ENCODE results near the gene CBX6. TPM values are rescaled to one million over a fixed set of nuclear protein-coding genes. Genes with fewer than 3 reads are reported as not detected.
A peak's percentile ranks its signal among the peaks of the same experiment; 100 is the strongest.

The CBX6 gene
- total and polyA plus RNA-seq, 5 donors: 27.0 to 65.9 (median 56.3) TPM

GRCh38 chr22:38828616-38829205 lies 43.3 kb downstream of the CBX6 start:
- 78% methylated on average over 10 of the region's 10 CpGs for WGBS
- Histone ChIP-seq H3K27ac (ENCODE audit: low read length) (no peak overlapping the region), H3K9me3 (ENCODE audit: control insufficient read depth, low read length) (no peaks in the 10 kb centered on the region), H3K4me1 (ENCODE audit: control insufficient read depth, insufficient read depth, low read length) (no peaks in the 10 kb centered on the region), H3K4me3 (ENCODE audit: low read length) (no peak overlapping the region), H3K27me3 (ENCODE audit: control insufficient read depth, insufficient read depth) (no peaks in the 10 kb centered on the region)
- no peak for DNase-seq
- ATAC-seq: no peak
- intact Hi-C loops (cut with DNase I): no loop called here

GRCh38 chr22:38828191-38828590 lies 43.8 kb downstream of the CBX6 start:
- no peaks in the 10 kb centered on the region for H3K9me3 ChIP-seq (ENCODE audit: control insufficient read depth, low read length)
- H3K27ac ChIP-seq (ENCODE audit: low read length): no peak overlapping the region
- H3K4me1 ChIP-seq (ENCODE audit: control insufficient read depth, insufficient read depth, low read length): no peaks in the 10 kb centered on the region
- WGBS: 64% methylated on average over 11 of the region's 11 CpGs
- ATAC-seq (no peak), DNase-seq (no peak)
- intact Hi-C loops (cut with DNase I): no loop called here
- H3K4me3 ChIP-seq (ENCODE audit: low read length): no peak overlapping the region
- no peaks in the 10 kb centered on the region for H3K27me3 ChIP-seq (ENCODE audit: control insufficient read depth, insufficient read depth)

GRCh38 chr22:38827510-38827909 lies 44.5 kb downstream of the CBX6 start:
- intact Hi-C loops (cut with DNase I): no loop called here

GRCh38 chr22:38826801-38827200 lies 45.2 kb downstream of the CBX6 start:
- Histone ChIP-seq H3K27ac (ENCODE audit: low read length) (no peak overlapping the region), H3K9me3 (ENCODE audit: control insufficient read depth, low read length) (no peaks in the 10 kb centered on the region), H3K27me3 (ENCODE audit: control insufficient read depth, insufficient read depth) (no peaks in the 10 kb centered on the region), H3K4me1 (ENCODE audit: control insufficient read depth, insufficient read depth, low read length) (no peaks in the 10 kb centered on the region), H3K4me3 (ENCODE audit: low read length) (no peak overlapping the region)
- ATAC-seq (no peak), DNase-seq (no peak)
- intact Hi-C loops (cut with DNase I): no loop called here
- 71% methylated on average over 5 of the region's 5 CpGs for WGBS

More at GRCh38 chr22:38827510-38827909, 44.5 kb downstream of the CBX6 start:
- no peaks in the 10 kb centered on the region for H3K4me1 ChIP-seq (ENCODE audit: control insufficient read depth, insufficient read depth, low read length)
- DNase-seq (no peak), ATAC-seq (no peak)
- no peak overlapping the region for H3K27ac ChIP-seq (ENCODE audit: low read length)
- H3K27me3 ChIP-seq (ENCODE audit: control insufficient read depth, insufficient read depth): no peaks in the 10 kb centered on the region
- no peaks in the 10 kb centered on the region for H3K9me3 ChIP-seq (ENCODE audit: control insufficient read depth, low read length)
- no peak overlapping the region for H3K4me3 ChIP-seq (ENCODE audit: low read length)

- ATAC-seq (no peak), DNase-seq (no peak)
- 86% methylated on average over 16 of the region's 16 CpGs for WGBS
Measured at GRCh38 chr22:38826386-38826785, 45.6 kb downstream of the CBX6 start.

GRCh38 chr22:38824585-38824984 lies 47.4 kb downstream of the CBX6 start:
- no peak overlapping the region for H3K4me3 ChIP-seq (ENCODE audit: low read length)
- ATAC-seq (peak; percentile 63 to 67), DNase-seq (peak; percentile 63 to 85 (median 74))
- no peaks in the 10 kb centered on the region for H3K27me3 ChIP-seq (ENCODE audit: control insufficient read depth, insufficient read depth)
- no peak overlapping the region for H3K27ac ChIP-seq (ENCODE audit: low read length)
- no peaks in the 10 kb centered on the region for H3K4me1 ChIP-seq (ENCODE audit: control insufficient read depth, insufficient read depth, low read length)
- no peaks in the 10 kb centered on the region for H3K9me3 ChIP-seq (ENCODE audit: control insufficient read depth, low read length)
- intact Hi-C loops (cut with DNase I): no loop called here
- WGBS: 3% methylated on average over 4 of the region's 4 CpGs

More at GRCh38 chr22:38826386-38826785, 45.6 kb downstream of the CBX6 start:
- H3K27me3 ChIP-seq (ENCODE audit: control insufficient read depth, insufficient read depth): no peaks in the 10 kb centered on the region
- intact Hi-C loops (cut with DNase I): no loop called here
- H3K9me3 ChIP-seq (ENCODE audit: control insufficient read depth, low read length): no peaks in the 10 kb centered on the region
- no peak overlapping the region for H3K4me3 ChIP-seq (ENCODE audit: low read length)
- no peak overlapping the region for H3K27ac ChIP-seq (ENCODE audit: low read length)
- H3K4me1 ChIP-seq (ENCODE audit: control insufficient read depth, insufficient read depth, low read length): no peaks in the 10 kb centered on the region

GRCh38 chr22:38823637-38824036 lies 48.4 kb downstream of the CBX6 start:
- Histone ChIP-seq H3K27ac (ENCODE audit: low read length) (no peak overlapping the region), H3K9me3 (ENCODE audit: control insufficient read depth, low read length) (no peaks in the 10 kb centered on the region), H3K4me3 (ENCODE audit: low read length) (no peak overlapping the region), H3K27me3 (ENCODE audit: control insufficient read depth, insufficient read depth) (no peaks in the 10 kb centered on the region), H3K4me1 (ENCODE audit: control insufficient read depth, insufficient read depth, low read length) (no peaks in the 10 kb centered on the region)
- ATAC-seq: no peak
- 77% methylated on average over 2 of the region's 2 CpGs for WGBS
- intact Hi-C loops (cut with DNase I): no loop called here
- DNase-seq: no peak

- Histone ChIP-seq H3K4me1 (ENCODE audit: control insufficient read depth, insufficient read depth, low read length) (no peaks in the 10 kb centered on the region), H3K27me3 (ENCODE audit: control insufficient read depth, insufficient read depth) (no peaks in the 10 kb centered on the region), H3K27ac (ENCODE audit: low read length) (no peak overlapping the region), H3K4me3 (ENCODE audit: low read length) (no peak overlapping the region), H3K9me3 (ENCODE audit: control insufficient read depth, low read length) (no peaks in the 10 kb centered on the region)
- DNase-seq: no peak
- ATAC-seq: peak in 1 of 2 donors; percentile 15
- intact Hi-C loops (cut with DNase I): no loop called here
- WGBS: 95% methylated on average over 4 of the region's 4 CpGs
Measured at GRCh38 chr22:38823076-38823475, 48.9 kb downstream of the CBX6 start.

- 85% methylated on average over 8 of the region's 8 CpGs for WGBS
- H3K4me1 ChIP-seq (ENCODE audit: control insufficient read depth, insufficient read depth, low read length): no peaks in the 10 kb centered on the region
- no peak overlapping the region for H3K27ac ChIP-seq (ENCODE audit: low read length)
- intact Hi-C loops (cut with DNase I): no loop called here
- ATAC-seq: no peak
- no peak overlapping the region for H3K4me3 ChIP-seq (ENCODE audit: low read length)
- DNase-seq: no peak
- H3K9me3 ChIP-seq (ENCODE audit: control insufficient read depth, low read length): no peaks in the 10 kb centered on the region
- no peaks in the 10 kb centered on the region for H3K27me3 ChIP-seq (ENCODE audit: control insufficient read depth, insufficient read depth)
Measured at GRCh38 chr22:38820020-38820419, 52.0 kb downstream of the CBX6 start.

- DNase-seq (no peak), ATAC-seq (no peak)
Measured at GRCh38 chr22:38819387-38819940, 52.6 kb downstream of the CBX6 start.

GRCh38 chr22:38817196-38817595 lies 54.8 kb downstream of the CBX6 start:
- no peak for DNase-seq
- no peaks in the 10 kb centered on the region for H3K9me3 ChIP-seq (ENCODE audit: control insufficient read depth, low read length)
- WGBS: 90% methylated on average over 6 of the region's 6 CpGs
- no peak overlapping the region for H3K27ac ChIP-seq (ENCODE audit: low read length)
- H3K4me1 ChIP-seq (ENCODE audit: control insufficient read depth, insufficient read depth, low read length): no peaks in the 10 kb centered on the region
- ATAC-seq: no peak
- H3K27me3 ChIP-seq (ENCODE audit: control insufficient read depth, insufficient read depth): no peaks in the 10 kb centered on the region
- intact Hi-C loops (cut with DNase I): no loop called here
- no peak overlapping the region for H3K4me3 ChIP-seq (ENCODE audit: low read length)

More at GRCh38 chr22:38819387-38819940, 52.6 kb downstream of the CBX6 start:
- Histone ChIP-seq H3K4me3 (ENCODE audit: low read length) (no peak overlapping the region), H3K27ac (ENCODE audit: low read length) (no peak overlapping the region), H3K9me3 (ENCODE audit: control insufficient read depth, low read length) (no peaks in the 10 kb centered on the region), H3K4me1 (ENCODE audit: control insufficient read depth, insufficient read depth, low read length) (no peaks in the 10 kb centered on the region), H3K27me3 (ENCODE audit: control insufficient read depth, insufficient read depth) (no peaks in the 10 kb centered on the region)
- 74% methylated on average over 10 of the region's 10 CpGs for WGBS
- intact Hi-C loops (cut with DNase I): no loop called here

GRCh38 chr22:38815842-38816241 lies 56.2 kb downstream of the CBX6 start:
- Histone ChIP-seq H3K27me3 (ENCODE audit: control insufficient read depth, insufficient read depth) (no peaks in the 10 kb centered on the region), H3K9me3 (ENCODE audit: control insufficient read depth, low read length) (no peaks in the 10 kb centered on the region), H3K4me1 (ENCODE audit: control insufficient read depth, insufficient read depth, low read length) (no peaks in the 10 kb centered on the region), H3K27ac (ENCODE audit: low read length) (no peak overlapping the region), H3K4me3 (ENCODE audit: low read length) (no peak overlapping the region)
- no peak for ATAC-seq
- 29% methylated on average over 1 of the region's 1 CpG for WGBS
- no peak for DNase-seq
- intact Hi-C loops (cut with DNase I): no loop called here
